NCI-H510A (cell line): ENCODE measurements around the gene ZDHHC24.

Experiments used
- DNase-seq: peaks from one replicate; lab custom pipeline; 2025; lab: John Stamatoyannopoulos, UW

ZDHHC24 gene

GRCh38 chr11:66472054-66472453, 73.8 kb downstream of the ZDHHC24 start:
- no peak for DNase-seq

- no peak for DNase-seq
These were observed 74.7 kb downstream of the ZDHHC24 start for GRCh38 chr11:66471142-66471541.
